RWPE1 (cell line): ENCODE measurements around the gene HERC6.
"Not testable (repeated sequence)": the region's sequence is repeated elsewhere in the genome, so short reads cannot be mapped to it uniquely, and the experiment has no call there.

Experiments
- CTCF ChIA-PET: fragments of 350-600 bp; sonication (Branson Sonifier 250); formaldehyde crosslinking; extraction: SDS; loops from one replicate; lab custom pipeline; 2021; lab: Yijun Ruan, JAX
- POLR2A ChIA-PET: fragments of 400-600 bp; formaldehyde crosslinking; extraction: SDS; loops from one replicate; lab custom pipeline; 2020; ENCODE audit warnings: antibody characterized with exemption; ENCODE audit not compliant: low non-redundant PET; lab: Yijun Ruan, JAX
- DNase-seq: peaks from one replicate; pipeline ENCODE4 v3.0.0; 2012; ENCODE audit warnings: low spot score
- H3K27ac ChIP-seq: fragments of 450-650 bp; 2 replicates; pipeline ENCODE4 v1.5.1; 2017
- TF ChIP-seq, protein P1 (sequence below): fragments of 450-650 bp; conservative IDR thresholded peaks from 2 replicates; pipeline ENCODE4 v1.5.1; 2017; ENCODE audit warnings: low read depth, mild to moderate bottlenecking

Gene HERC6

GRCh38 chr4:88378691-88379559 is at the start of gene HERC6:
HERC6 (plus strand) TSS chr4:88378852; CDS start chr4:88378922, 70 bp downstream.
- peak within 1 kb of the TSS; percentile 86 for H3K27ac ChIP-seq
- POLR2A ChIA-PET = no interaction called here
- TF ChIP-seq, protein P1, sequence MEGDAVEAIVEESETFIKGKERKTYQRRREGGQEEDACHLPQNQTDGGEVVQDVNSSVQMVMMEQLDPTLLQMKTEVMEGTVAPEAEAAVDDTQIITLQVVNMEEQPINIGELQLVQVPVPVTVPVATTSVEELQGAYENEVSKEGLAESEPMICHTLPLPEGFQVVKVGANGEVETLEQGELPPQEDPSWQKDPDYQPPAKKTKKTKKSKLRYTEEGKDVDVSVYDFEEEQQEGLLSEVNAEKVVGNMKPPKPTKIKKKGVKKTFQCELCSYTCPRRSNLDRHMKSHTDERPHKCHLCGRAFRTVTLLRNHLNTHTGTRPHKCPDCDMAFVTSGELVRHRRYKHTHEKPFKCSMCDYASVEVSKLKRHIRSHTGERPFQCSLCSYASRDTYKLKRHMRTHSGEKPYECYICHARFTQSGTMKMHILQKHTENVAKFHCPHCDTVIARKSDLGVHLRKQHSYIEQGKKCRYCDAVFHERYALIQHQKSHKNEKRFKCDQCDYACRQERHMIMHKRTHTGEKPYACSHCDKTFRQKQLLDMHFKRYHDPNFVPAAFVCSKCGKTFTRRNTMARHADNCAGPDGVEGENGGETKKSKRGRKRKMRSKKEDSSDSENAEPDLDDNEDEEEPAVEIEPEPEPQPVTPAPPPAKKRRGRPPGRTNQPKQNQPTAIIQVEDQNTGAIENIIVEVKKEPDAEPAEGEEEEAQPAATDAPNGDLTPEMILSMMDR = peak; percentile 77
- peak; percentile 82 for DNase-seq
- CTCF ChIA-PET = interaction anchor here (0.5 to 1.1 kb wide), 5 partner anchors 78 to 151 kb away, joined by 3 to 8 read pairs (median 3); partner anchors contain the start of gene HERC5

DNA sequence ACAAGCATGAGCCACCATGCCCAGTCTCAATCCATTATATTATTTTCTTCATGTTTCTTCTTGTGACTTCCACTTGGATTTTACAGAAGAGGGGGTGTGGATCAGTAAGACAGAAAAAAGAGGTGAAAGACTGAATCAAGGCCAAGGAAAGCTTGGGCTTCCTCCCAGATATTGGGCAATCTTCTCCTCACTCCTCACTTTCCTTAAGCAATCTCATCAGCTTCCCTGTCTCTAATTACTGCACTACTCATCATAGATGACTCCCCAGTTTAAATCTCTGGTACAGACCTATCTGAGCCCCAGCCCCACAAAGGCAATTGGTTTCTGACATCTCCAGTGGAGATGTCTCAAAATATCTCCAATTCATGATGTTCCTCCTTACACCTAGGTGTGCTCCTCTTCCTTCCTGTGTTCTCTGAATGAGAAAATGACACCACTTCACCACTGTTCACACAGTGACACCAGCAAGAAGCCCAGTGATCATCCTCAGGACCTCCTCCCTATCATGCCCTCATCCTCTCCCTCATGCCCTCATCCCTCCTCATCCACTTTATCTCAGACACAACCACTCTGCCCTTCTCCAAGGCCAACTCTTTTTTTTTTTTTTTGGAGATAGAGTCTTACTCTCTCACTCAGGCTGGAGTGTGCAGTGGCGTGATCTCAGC is 44.8 kb upstream of the HERC6 start:
- POLR2A ChIA-PET = no interaction called here

DNA sequence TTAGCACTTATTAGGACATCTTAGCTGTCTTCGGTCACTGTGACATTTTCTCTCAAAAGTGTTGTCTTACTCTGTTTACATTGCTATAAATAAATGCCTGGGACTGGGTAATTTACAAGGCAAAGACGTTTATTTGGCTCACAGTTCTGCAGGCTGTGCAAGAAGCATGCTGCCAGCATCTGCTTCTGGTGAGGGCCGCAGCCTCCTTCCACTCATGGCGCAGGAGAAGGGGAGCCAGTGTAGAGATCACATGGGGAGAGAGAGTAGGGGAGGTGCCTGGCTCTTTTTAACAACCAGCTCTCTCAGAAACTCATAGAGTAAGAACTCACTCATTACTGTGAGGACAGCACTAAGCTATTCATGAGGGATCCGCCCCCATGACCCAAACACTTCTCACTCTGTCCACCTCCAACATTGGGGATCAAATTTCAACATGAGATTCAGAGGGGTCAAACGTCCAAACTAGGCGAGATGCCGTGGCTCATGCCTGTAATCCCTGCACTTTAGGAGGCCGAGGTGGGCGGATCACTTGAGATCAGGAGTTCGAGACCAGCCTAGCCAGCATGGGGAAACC is 43.5 kb upstream of the HERC6 start:
- DNase-seq = no peak
- TF ChIP-seq, protein P1 = no peak
- H3K27ac ChIP-seq = no peak overlapping the region
- CTCF ChIA-PET = no interaction called here
- POLR2A ChIA-PET = no interaction called here

More for the DNA sequence above, 44.8 kb upstream of the HERC6 start:
- TF ChIP-seq, protein P1 = no peak
- no peak for DNase-seq
- H3K27ac ChIP-seq = no peak overlapping the region
- CTCF ChIA-PET = no interaction called here

- H3K27ac ChIP-seq = no peak overlapping the region
- peak; percentile 80 for DNase-seq
- TF ChIP-seq, protein P1 = no peak
- ChIA-PET POLR2A (no interaction called here), CTCF (interaction anchor here (0.6 kb wide), 1 partner anchor 34 kb away, joined by 7 read pairs; no protein-coding TSS in a partner anchor)
Observed at GRCh38 chr4:88341227-88342192, 37.1 kb upstream of the HERC6 start.

GRCh38 chr4:88346902-88347301 is 31.8 kb upstream of the HERC6 start:
- CTCF ChIA-PET, DNase-seq, H3K27ac ChIP-seq, POLR2A ChIA-PET: not testable (repeated sequence)

DNA sequence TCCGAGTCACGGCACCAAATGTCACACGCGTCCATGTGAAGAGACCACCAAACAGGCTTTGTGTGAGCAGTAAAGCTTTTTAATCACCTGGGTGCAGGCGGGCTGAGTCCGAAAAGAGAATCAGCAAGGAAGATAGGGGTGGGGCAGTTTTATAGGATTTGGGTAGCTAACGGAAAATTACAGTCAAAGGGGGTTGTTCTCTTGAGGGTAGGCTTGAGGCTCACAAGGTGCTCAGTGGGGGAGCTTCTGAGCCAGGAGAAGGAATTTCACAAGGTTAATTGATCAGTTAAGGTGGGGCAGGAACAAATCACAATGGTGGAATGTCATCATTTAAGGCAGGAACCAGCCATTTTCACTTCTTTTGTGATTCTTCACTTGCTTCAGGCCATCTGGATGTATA is 29.9 kb upstream of the HERC6 start:
- DNase-seq, H3K27ac ChIP-seq, POLR2A ChIA-PET: not testable (repeated sequence)
- CTCF ChIA-PET = interaction anchor here (0.6 kb wide), 1 partner anchor 37 kb away, joined by 3 read pairs; no protein-coding TSS in a partner anchor
